ENCODE results near the gene MOGAT1. TPM values are rescaled to one million over a fixed set of nuclear protein-coding genes. Genes with fewer than 3 reads are reported as not detected.
A peak's percentile ranks its signal among the peaks of the same experiment; 100 is the strongest.

MOGAT1 gene
- total and polyA plus RNA-seq, 7 donors, result not detected

- Histone ChIP-seq H3K9me3 (no peaks in the 10 kb centered on the region), H3K27ac (peak overlapping the region; percentile 62), H3K36me3 (ENCODE audit: insufficient read depth in 1 of 2, low read depth in 1 of 2) (no peaks in the 10 kb centered on the region), H3K27me3 (ENCODE audit: insufficient read depth in 3 of 3, low read length in 2 of 3) (no peaks in the 10 kb centered on the region), H3K4me3 (no peak overlapping the region), H3K4me1 (peaks cover 19% of the 10 kb centered on the region)
- DNase-seq, result no peak
- ATAC-seq, result peak; percentile 24 to 35 (median 31)
- TF ChIP-seq, protein P1, sequence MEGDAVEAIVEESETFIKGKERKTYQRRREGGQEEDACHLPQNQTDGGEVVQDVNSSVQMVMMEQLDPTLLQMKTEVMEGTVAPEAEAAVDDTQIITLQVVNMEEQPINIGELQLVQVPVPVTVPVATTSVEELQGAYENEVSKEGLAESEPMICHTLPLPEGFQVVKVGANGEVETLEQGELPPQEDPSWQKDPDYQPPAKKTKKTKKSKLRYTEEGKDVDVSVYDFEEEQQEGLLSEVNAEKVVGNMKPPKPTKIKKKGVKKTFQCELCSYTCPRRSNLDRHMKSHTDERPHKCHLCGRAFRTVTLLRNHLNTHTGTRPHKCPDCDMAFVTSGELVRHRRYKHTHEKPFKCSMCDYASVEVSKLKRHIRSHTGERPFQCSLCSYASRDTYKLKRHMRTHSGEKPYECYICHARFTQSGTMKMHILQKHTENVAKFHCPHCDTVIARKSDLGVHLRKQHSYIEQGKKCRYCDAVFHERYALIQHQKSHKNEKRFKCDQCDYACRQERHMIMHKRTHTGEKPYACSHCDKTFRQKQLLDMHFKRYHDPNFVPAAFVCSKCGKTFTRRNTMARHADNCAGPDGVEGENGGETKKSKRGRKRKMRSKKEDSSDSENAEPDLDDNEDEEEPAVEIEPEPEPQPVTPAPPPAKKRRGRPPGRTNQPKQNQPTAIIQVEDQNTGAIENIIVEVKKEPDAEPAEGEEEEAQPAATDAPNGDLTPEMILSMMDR (IDR thresholded peaks at IDR 0.05), result no peak
- WGBS, 3 donors, result 33 to 59% (median 37%) methylated on average over 10 of the region's 10 CpGs
- intact Hi-C loops (cut with DNase I), result no loop called here
Observed at GRCh38 chr2:222743251-222743812, 71.9 kb downstream of the MOGAT1 start.

DNA sequence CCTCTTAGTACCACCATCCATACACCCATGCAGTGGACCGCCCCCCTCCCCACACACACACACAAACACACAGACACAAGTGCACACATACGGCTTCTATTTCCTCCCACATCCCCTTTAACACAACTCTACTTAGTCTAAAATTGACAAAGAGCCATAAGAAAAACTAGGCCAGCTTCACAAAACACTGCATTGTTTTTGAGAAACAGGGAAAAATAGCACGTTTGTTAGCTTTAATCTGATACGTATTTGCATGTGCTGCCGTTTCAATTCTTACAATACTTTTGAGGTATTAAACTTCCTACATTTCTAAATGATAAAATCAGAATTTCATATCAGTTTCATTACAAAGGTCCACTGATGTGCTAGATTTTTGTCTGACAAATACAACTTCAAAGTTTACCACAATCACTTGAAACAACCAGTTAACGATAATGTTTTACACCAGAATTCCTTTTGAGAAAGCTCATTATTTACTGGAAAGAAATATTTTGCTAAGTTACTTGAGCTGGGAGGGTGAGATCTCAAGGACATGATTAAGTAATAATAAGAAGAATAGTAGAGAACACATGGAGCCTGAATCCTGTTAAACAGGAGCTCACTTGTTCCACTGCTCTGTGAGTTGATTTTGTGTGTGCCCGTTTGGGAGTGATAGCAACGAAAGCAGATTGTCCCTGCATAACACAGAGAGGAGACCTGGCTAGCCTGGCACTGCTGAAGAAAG, 74.5 kb downstream of the MOGAT1 start:
- no peak for ATAC-seq
- peak overlapping the region; percentile 42 for H3K27ac ChIP-seq
- no peak overlapping the region for H3K4me3 ChIP-seq
- TF ChIP-seq, protein P1 (IDR thresholded peaks at IDR 0.05), result no peak
- 46 to 50% (median 46%) methylated on average over 8 of the region's 8 CpGs for whole genome bisulfite sequencing, 3 donors
- DNase-seq, result no peak
- intact Hi-C loops (cut with DNase I), result no loop called here
- no peaks in the 10 kb centered on the region for H3K27me3 ChIP-seq (ENCODE audit: insufficient read depth in 3 of 3, low read length in 2 of 3)
- no peaks in the 10 kb centered on the region for H3K36me3 ChIP-seq (ENCODE audit: insufficient read depth in 1 of 2, low read depth in 1 of 2)
- peaks cover 19% of the 10 kb centered on the region for H3K4me1 ChIP-seq
- peaks cover 2% of the 10 kb centered on the region for H3K9me3 ChIP-seq

GRCh38 chr2:222747526-222748160, 76.2 kb downstream of the MOGAT1 start:
- Histone ChIP-seq H3K4me1 (peaks cover 15% of the 10 kb centered on the region), H3K4me3 (no peak overlapping the region), H3K27ac (no peak overlapping the region), H3K27me3 (ENCODE audit: insufficient read depth in 3 of 3, low read length in 2 of 3) (no peaks in the 10 kb centered on the region), H3K36me3 (ENCODE audit: insufficient read depth in 1 of 2, low read depth in 1 of 2) (no peaks in the 10 kb centered on the region), H3K9me3 (peaks cover 2% of the 10 kb centered on the region)
- WGBS, 3 donors, result 66 to 85% (median 70%) methylated on average over 5 of the region's 5 CpGs
- TF ChIP-seq, protein P1 (IDR thresholded peaks at IDR 0.05), result no peak
- no peak for DNase-seq
- no peak for ATAC-seq
- intact Hi-C loops (cut with DNase I), result no loop called here

DNA sequence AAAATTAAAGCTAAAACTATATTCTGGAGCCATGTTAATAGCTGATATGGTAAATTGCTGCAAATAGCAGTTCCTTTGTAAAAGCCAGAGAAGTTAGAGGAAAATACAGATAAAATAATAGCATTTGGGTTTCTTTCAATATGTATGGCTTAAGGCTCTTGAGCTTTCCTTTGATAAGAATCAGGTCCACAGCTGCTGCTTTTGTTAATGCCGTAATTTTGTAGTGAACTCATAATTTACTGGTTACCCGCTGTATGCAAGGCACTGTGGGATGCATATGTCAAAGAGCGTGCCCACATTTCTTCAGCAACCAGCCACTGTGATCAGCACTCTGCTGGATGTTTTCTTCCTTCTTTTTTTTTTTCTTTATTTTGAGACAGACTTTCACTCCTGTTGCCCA, 79.1 kb downstream of the MOGAT1 start:
- DNase-seq, result no peak
- Histone ChIP-seq H3K36me3 (ENCODE audit: insufficient read depth in 1 of 2, low read depth in 1 of 2) (no peaks in the 10 kb centered on the region), H3K4me1 (peaks cover 18% of the 10 kb centered on the region), H3K4me3 (no peak overlapping the region), H3K27me3 (ENCODE audit: insufficient read depth in 3 of 3, low read length in 2 of 3) (no peaks in the 10 kb centered on the region), H3K27ac (no peak overlapping the region), H3K9me3 (peaks cover 2% of the 10 kb centered on the region)
- WGBS, 3 donors, result 95 to 97% (median 97%) methylated on average over 3 of the region's 3 CpGs
- ATAC-seq, result no peak
- intact Hi-C loops (cut with DNase I), result loop anchor here in 1 of 2 donors (5.0 kb wide), 1 partner anchor 38 kb away; no protein-coding TSS in a partner anchor
- TF ChIP-seq, protein P1 (IDR thresholded peaks at IDR 0.05), result no peak

Data from psoas muscle (tissue), 8 donors.